Sigmoid colon (tissue), 4 donors: ENCODE results near the gene TMOD3.

Experiments used
- CTCF ChIP-seq, 4 experiments: fragments of 450-650 bp in 3 of 4; fragments of 200-600 bp in 1 of 4; IDR thresholded peaks; one replicate each; pipeline ENCODE4 v1.5.1; 2016 to 2019; ENCODE audit warnings: antibody characterized with exemption in 4 of 4, mild to moderate bottlenecking in 3 of 4, moderate library complexity in 2 of 4
- EP300 ChIP-seq, 4 donors: sonication (generic); formaldehyde crosslinking; IDR thresholded peaks; one replicate each; pipeline ENCODE4 v1.6.1; 2017; ENCODE audit warnings: antibody characterized with exemption in 4 of 4
- POLR2A ChIP-seq, 2 donors: fragments of 450-650 bp; IDR thresholded peaks; one replicate each; pipeline ENCODE4 v1.6.1; 2016; ENCODE audit warnings: antibody characterized with exemption in 2 of 2, mild to moderate bottlenecking in 2 of 2, moderate library complexity in 2 of 2
- POLR2AphosphoS5 ChIP-seq, 4 donors: sonication (generic); formaldehyde crosslinking; IDR thresholded peaks; one replicate each; pipeline ENCODE4 v1.6.1; 2017; ENCODE audit warnings: antibody characterized with exemption in 4 of 4

- no peak for TF ChIP-seq CTCF (IDR thresholded peaks at IDR 0.05)
- TF ChIP-seq POLR2A (IDR thresholded peaks at IDR 0.05), result no peak
- no peak for TF ChIP-seq EP300 (IDR thresholded peaks at IDR 0.05)
- no peak for TF ChIP-seq POLR2AphosphoS5 (IDR thresholded peaks at IDR 0.05)
These were observed 35.1 kb downstream of the TMOD3 start for GRCh38 chr15:51864408-51865056.
